Rectal smooth muscle tissue (tissue), 1 donor: Measurements from ENCODE around the gene SORT1.
A peak's percentile ranks its signal among the peaks of the same experiment; 100 is the strongest.
"Not testable (repeated sequence)": the region's sequence is repeated elsewhere in the genome, so short reads cannot be mapped to it uniquely, and the experiment has no call there.

Source experiments
- H3K27ac ChIP-seq: one replicate; pipeline ENCODE4 v1.7.0; 2013; ENCODE audit warnings: low read depth, low read length, inconsistent platforms
- H3K27me3 ChIP-seq: one replicate; pipeline ENCODE4 v1.7.0; 2013; ENCODE audit warnings: low read length; ENCODE audit not compliant: control insufficient read depth, insufficient read depth
- H3K36me3 ChIP-seq: one replicate; pipeline ENCODE4 v1.7.0; 2013; ENCODE audit warnings: low read length; ENCODE audit not compliant: control insufficient read depth, insufficient read depth
- H3K4me1 ChIP-seq: one replicate; pipeline ENCODE4 v1.7.0; 2013; ENCODE audit warnings: low read length; ENCODE audit not compliant: control insufficient read depth, insufficient read depth
- H3K4me3 ChIP-seq: one replicate; pipeline ENCODE4 v1.7.0; 2013; ENCODE audit warnings: low read length
- H3K9ac ChIP-seq: one replicate; pipeline ENCODE4 v1.7.0; 2013; ENCODE audit warnings: low read length

SORT1 gene

GRCh38 chr1:109312978-109313775 lies 84.5 kb downstream of the SORT1 start:
- no peaks in the 10 kb centered on the region for H3K4me1 ChIP-seq
- no peak overlapping the region for H3K9ac ChIP-seq
- H3K27ac ChIP-seq, result no peak overlapping the region
- H3K27me3 ChIP-seq, result no peaks in the 10 kb centered on the region
- H3K36me3 ChIP-seq, result peaks cover 3% of the 10 kb centered on the region
- H3K4me3 ChIP-seq, result no peak overlapping the region

GRCh38 chr1:109312246-109312645 lies 85.5 kb downstream of the SORT1 start:
- Histone ChIP-seq H3K27ac (no peak overlapping the region), H3K36me3 (no peaks in the 10 kb centered on the region), H3K4me1 (no peaks in the 10 kb centered on the region), H3K27me3 (no peaks in the 10 kb centered on the region), H3K4me3 (no peak overlapping the region), H3K9ac (no peak overlapping the region)

GRCh38 chr1:109309347-109309746 lies 88.4 kb downstream of the SORT1 start:
- Histone ChIP-seq H3K4me3 (no peak overlapping the region), H3K27ac (no peak overlapping the region), H3K4me1 (no peaks in the 10 kb centered on the region), H3K36me3 (no peaks in the 10 kb centered on the region), H3K9ac (no peak overlapping the region), H3K27me3 (no peaks in the 10 kb centered on the region)

- no peaks in the 10 kb centered on the region for H3K27me3 ChIP-seq
- H3K27ac ChIP-seq, result no peak overlapping the region
- no peaks in the 10 kb centered on the region for H3K4me1 ChIP-seq
- H3K36me3 ChIP-seq, result no peaks in the 10 kb centered on the region
- no peak overlapping the region for H3K9ac ChIP-seq
- H3K4me3 ChIP-seq, result no peak overlapping the region
Measured at GRCh38 chr1:109307274-109308021, 90.3 kb downstream of the SORT1 start.

- H3K4me1 ChIP-seq, result no peaks in the 10 kb centered on the region
- H3K27me3 ChIP-seq, result no peaks in the 10 kb centered on the region
- no peaks in the 10 kb centered on the region for H3K36me3 ChIP-seq
- H3K27ac ChIP-seq, result no peak within 1 kb of the TSS
- no peak within 1 kb of the TSS for H3K4me3 ChIP-seq
- no peak within 1 kb of the TSS for H3K9ac ChIP-seq
Measured at GRCh38 chr1:109306832-109307273, 90.9 kb downstream of the SORT1 start, which contains the start of gene MYBPHL. Gene MYBPHL (minus strand): TSS chr1:109307011. CDS start chr1:109306991, 20 bp downstream.

GRCh38 chr1:109305991-109306390 lies 91.7 kb downstream of the SORT1 start:
- H3K4me1 ChIP-seq, result not testable (repeated sequence)

GRCh38 chr1:109304226-109304920 lies 93.3 kb downstream of the SORT1 start:
- Histone ChIP-seq H3K27ac (no peak overlapping the region), H3K27me3 (no peaks in the 10 kb centered on the region), H3K4me1 (no peaks in the 10 kb centered on the region), H3K9ac (no peak overlapping the region), H3K4me3 (no peak overlapping the region), H3K36me3 (no peaks in the 10 kb centered on the region)

More at GRCh38 chr1:109305991-109306390, 91.7 kb downstream of the SORT1 start:
- not testable (repeated sequence) for H3K27me3 ChIP-seq, H3K9ac ChIP-seq, H3K4me3 ChIP-seq, H3K36me3 ChIP-seq, H3K27ac ChIP-seq

- no peak overlapping the region for H3K27ac ChIP-seq
- no peak overlapping the region for H3K9ac ChIP-seq
- no peaks in the 10 kb centered on the region for H3K36me3 ChIP-seq
- H3K4me3 ChIP-seq, result no peak overlapping the region
- H3K4me1 ChIP-seq, result peaks cover 3% of the 10 kb centered on the region
- no peaks in the 10 kb centered on the region for H3K27me3 ChIP-seq
Measured at GRCh38 chr1:109301874-109302273, 95.8 kb downstream of the SORT1 start.

- Histone ChIP-seq H3K27me3 (no peaks in the 10 kb centered on the region), H3K36me3 (no peaks in the 10 kb centered on the region), H3K4me1 (peaks cover 3% of the 10 kb centered on the region), H3K9ac (no peak overlapping the region), H3K27ac (no peak overlapping the region), H3K4me3 (no peak overlapping the region)
Measured at GRCh38 chr1:109300650-109301151, 97.0 kb downstream of the SORT1 start.

GRCh38 chr1:109299558-109300343 lies 98.0 kb downstream of the SORT1 start:
- Histone ChIP-seq H3K4me3 (no peak overlapping the region), H3K27ac (peak overlapping the region; percentile 41)

GRCh38 chr1:109298666-109299557 lies 98.8 kb downstream of the SORT1 start:
- Histone ChIP-seq H3K4me3 (no peak overlapping the region), H3K9ac (no peak overlapping the region), H3K27ac (no peak overlapping the region), H3K4me1 (peaks cover 3% of the 10 kb centered on the region), H3K27me3 (no peaks in the 10 kb centered on the region), H3K36me3 (no peaks in the 10 kb centered on the region)

More at GRCh38 chr1:109299558-109300343, 98.0 kb downstream of the SORT1 start:
- no peaks in the 10 kb centered on the region for H3K36me3 ChIP-seq
- no peak overlapping the region for H3K9ac ChIP-seq
- peaks cover 3% of the 10 kb centered on the region for H3K4me1 ChIP-seq
- no peaks in the 10 kb centered on the region for H3K27me3 ChIP-seq
